Liver (tissue), 9 donors: ENCODE measurements around the gene PHF20. TPM values are rescaled to one million over a fixed set of nuclear protein-coding genes. Genes with fewer than 3 reads are reported as not detected.
"Not testable (repeated sequence)": the region's sequence is repeated elsewhere in the genome, so short reads cannot be mapped to it uniquely, and the experiment has no call there.

ENCODE experiments used
- DNase-seq: peaks from one replicate; pipeline ENCODE4 v3.0.0-alpha.2; 2017; ENCODE audit warnings: low spot score
- H3K27ac ChIP-seq, 2 donors: one replicate each; pipeline ENCODE4 v1.7.0; 2013; ENCODE audit warnings: inconsistent platforms in 2 of 2, low read length in 2 of 2, control low read depth in 1 of 2, low read depth in 1 of 2, mild to moderate bottlenecking in 1 of 2
- H3K27me3 ChIP-seq, 4 donors: one replicate each; pipeline versions ENCODE4 v1.6.1 to v1.7.0; 2013; ENCODE audit warnings: low read length in 3 of 4, inconsistent platforms in 1 of 4, mild to moderate bottlenecking in 1 of 4, moderate library complexity in 1 of 4; ENCODE audit not compliant: control insufficient read depth in 4 of 4, insufficient read depth in 4 of 4
- H3K36me3 ChIP-seq, 4 donors: one replicate each; pipeline versions ENCODE4 v1.6.1 to v1.7.0; 2013; ENCODE audit warnings: low read length in 3 of 4, mild to moderate bottlenecking in 3 of 4, low read depth in 1 of 4, moderate library complexity in 1 of 4; ENCODE audit not compliant: control insufficient read depth in 4 of 4, insufficient read depth in 3 of 4
- H3K4me1 ChIP-seq, 4 donors: one replicate each; pipeline versions ENCODE4 v1.6.1 to v1.7.0; 2013; ENCODE audit warnings: low read length in 3 of 4, mild to moderate bottlenecking in 3 of 4, moderate library complexity in 1 of 4; ENCODE audit not compliant: control insufficient read depth in 4 of 4, insufficient read depth in 4 of 4
- H3K4me3 ChIP-seq, 3 donors: one replicate each; pipeline versions ENCODE4 v1.6.1 to v1.7.0; 2013; ENCODE audit warnings: low read length in 3 of 3, control low read depth in 1 of 3, low read depth in 1 of 3, mild to moderate bottlenecking in 1 of 3
- H3K9ac ChIP-seq, 2 donors: one replicate each; pipeline ENCODE4 v1.7.0; 2013; ENCODE audit warnings: low read length in 2 of 2, mild to moderate bottlenecking in 2 of 2, moderate library complexity in 2 of 2, control low read depth in 1 of 2, low read depth in 1 of 2
- H3K9me3 ChIP-seq, 4 donors: one replicate each; pipeline versions ENCODE4 v1.6.1 to v1.7.0; 2013; ENCODE audit warnings: low read length in 3 of 4; ENCODE audit not compliant: control insufficient read depth in 4 of 4
- FOXA2 ChIP-seq: IDR thresholded peaks from 2 replicates; pipeline ENCODE4 v1.6.1; 2016; ENCODE audit warnings: antibody characterized with exemption
- HNF4A ChIP-seq, 2 donors: conservative IDR thresholded peaks; 2 replicates each; pipeline ENCODE4 v1.6.1; 2016; ENCODE audit warnings: antibody characterized with exemption in 2 of 2, mild to moderate bottlenecking in 2 of 2
- JUND ChIP-seq, 2 donors: IDR thresholded peaks; 2 replicates each; pipeline ENCODE4 v1.6.1; 2016; ENCODE audit warnings: antibody characterized with exemption in 2 of 2
- NR2F2 ChIP-seq: IDR thresholded peaks from 2 replicates; pipeline ENCODE4 v1.6.1; 2016; ENCODE audit warnings: antibody characterized with exemption
- RXRA ChIP-seq, 2 donors: IDR thresholded peaks; 2 replicates each; pipeline ENCODE4 v1.6.1; 2017 to 2018; ENCODE audit warnings: antibody characterized with exemption in 2 of 2, mild to moderate bottlenecking in 1 of 2
- SP1 ChIP-seq: IDR thresholded peaks from 2 replicates; pipeline ENCODE4 v1.6.1; 2018; ENCODE audit warnings: antibody characterized with exemption, mild to moderate bottlenecking
- YY1 ChIP-seq: IDR thresholded peaks from 2 replicates; pipeline ENCODE4 v1.6.1; 2016; ENCODE audit warnings: antibody characterized with exemption, mild to moderate bottlenecking
- WGBS: extraction: QIAGEN DNeasy Blood & Tissue Kit; methylation state at CpG from one replicate; pipeline ENCODE4 v1.1.7; 2013; 5-methylcytosine and 5-hydroxymethylcytosine counted together
- polyA plus RNA-seq, 2 donors: library from polyadenylated mRNA; stranded (reverse) in 1 of 2; unstranded in 1 of 2; fragments of 200-250 nt in 1 of 2; fragments of >200 nt in 1 of 2; fragmentation: Nextera tagmentation in 1 of 2; extraction: Ambion mirVana in 1 of 2; gene quantifications; one replicate each; pipeline versions ENCODE4 v1.2.1 to v1.2.3, GENCODE V29; 2013 to 2015
- total RNA-seq, 2 donors: library from RNA; depleted of rRNA; stranded (reverse); fragments of >200 nt; gene quantifications; one replicate each; pipeline ENCODE4 v1.2.3, GENCODE V29; 2014
- TF ChIP-seq, protein P1 (sequence below): IDR thresholded peaks from 2 replicates; pipeline ENCODE4 v1.6.1; 2016; ENCODE audit warnings: antibody characterized with exemption
- TF ChIP-seq, protein P2 (sequence below): IDR thresholded peaks from 2 replicates; pipeline ENCODE4 v1.6.1; 2016; ENCODE audit warnings: antibody characterized with exemption
- TF ChIP-seq, protein P3 (sequence below): IDR thresholded peaks from 2 replicates; pipeline ENCODE4 v1.6.1; 2016; ENCODE audit warnings: antibody characterized with exemption
- TF ChIP-seq, protein P4 (sequence below): IDR thresholded peaks from 2 replicates; pipeline ENCODE4 v1.6.1; 2016; ENCODE audit warnings: antibody characterized with exemption, mild to moderate bottlenecking
- TF ChIP-seq, protein P5 (sequence below): fragments of 150-350 bp; IDR thresholded peaks from 2 replicates; pipeline ENCODE4 v1.5.1; 2017; ENCODE audit warnings: improper control_type of control experiment, low read depth, low read length; ENCODE audit not compliant: missing input control
- donor health status: healthy.
- donor health status: healthy.
- donor health status: healthy.
- donor health status: healthy.
- donor health status: healthy.

The PHF20 gene
- total and polyA plus RNA-seq, 4 donors, result 5.1 to 11.7 (median 10.3) TPM

DNA sequence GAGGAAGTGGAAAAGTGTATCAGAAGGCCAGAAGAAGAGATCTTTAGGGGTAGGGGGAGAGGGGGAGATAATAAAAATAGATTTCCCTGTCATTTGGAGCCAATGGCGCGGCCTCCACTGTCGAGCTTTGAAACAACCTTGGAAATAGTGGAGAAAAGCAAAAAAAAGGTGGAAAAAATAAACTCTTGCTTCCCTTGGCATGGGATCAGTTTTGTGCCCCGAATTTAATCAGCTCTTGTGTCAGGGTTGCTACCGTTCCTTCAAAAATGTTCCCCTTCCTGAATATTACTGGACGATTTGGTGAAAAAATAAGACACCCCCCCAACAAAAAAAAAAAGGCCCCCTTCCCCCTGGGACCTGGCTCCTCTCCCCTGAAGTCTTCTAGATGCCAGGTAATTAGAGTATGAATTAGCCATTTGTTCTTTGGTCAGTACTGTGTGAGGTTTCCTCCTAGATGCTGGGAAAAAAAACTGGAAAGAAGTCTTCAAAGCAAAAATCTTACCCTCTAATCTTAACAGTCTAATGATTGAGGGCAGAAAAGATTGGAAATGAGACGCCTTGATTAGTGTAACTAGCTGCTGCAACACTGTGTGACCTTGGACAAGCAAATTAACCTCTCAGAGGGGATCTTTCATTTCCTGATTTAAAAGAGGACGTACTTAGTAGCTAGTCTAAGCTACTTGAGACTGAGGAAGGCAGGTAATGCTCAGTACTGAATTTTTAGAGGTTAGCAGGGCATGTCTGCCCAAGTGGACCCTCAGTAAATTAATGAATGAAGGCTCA, 28.9 kb upstream of the PHF20 start:
- Histone ChIP-seq H3K9ac (peak overlapping the region; percentile 99 to 100), H3K4me1 (peaks cover 3 to 30% (median 26%) of the 10 kb centered on the region in 4 donors), H3K27ac (peak overlapping the region; percentile 98), H3K9me3 (no peaks in the 10 kb centered on the region), H3K36me3 (peaks cover 2 to 24% (median 19%) of the 10 kb centered on the region in 4 donors), H3K27me3 (no peaks in the 10 kb centered on the region), H3K4me3 (peak overlapping the region; percentile 56 to 81 (median 81))
- no peak for DNase-seq
- no peak for TF ChIP-seq FOXA2
- TF ChIP-seq, protein P1, sequence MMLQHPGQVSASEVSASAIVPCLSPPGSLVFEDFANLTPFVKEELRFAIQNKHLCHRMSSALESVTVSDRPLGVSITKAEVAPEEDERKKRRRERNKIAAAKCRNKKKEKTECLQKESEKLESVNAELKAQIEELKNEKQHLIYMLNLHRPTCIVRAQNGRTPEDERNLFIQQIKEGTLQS, result peak; percentile 1
- under 1% methylated on average over 8 of the region's 8 CpGs for WGBS

DNA sequence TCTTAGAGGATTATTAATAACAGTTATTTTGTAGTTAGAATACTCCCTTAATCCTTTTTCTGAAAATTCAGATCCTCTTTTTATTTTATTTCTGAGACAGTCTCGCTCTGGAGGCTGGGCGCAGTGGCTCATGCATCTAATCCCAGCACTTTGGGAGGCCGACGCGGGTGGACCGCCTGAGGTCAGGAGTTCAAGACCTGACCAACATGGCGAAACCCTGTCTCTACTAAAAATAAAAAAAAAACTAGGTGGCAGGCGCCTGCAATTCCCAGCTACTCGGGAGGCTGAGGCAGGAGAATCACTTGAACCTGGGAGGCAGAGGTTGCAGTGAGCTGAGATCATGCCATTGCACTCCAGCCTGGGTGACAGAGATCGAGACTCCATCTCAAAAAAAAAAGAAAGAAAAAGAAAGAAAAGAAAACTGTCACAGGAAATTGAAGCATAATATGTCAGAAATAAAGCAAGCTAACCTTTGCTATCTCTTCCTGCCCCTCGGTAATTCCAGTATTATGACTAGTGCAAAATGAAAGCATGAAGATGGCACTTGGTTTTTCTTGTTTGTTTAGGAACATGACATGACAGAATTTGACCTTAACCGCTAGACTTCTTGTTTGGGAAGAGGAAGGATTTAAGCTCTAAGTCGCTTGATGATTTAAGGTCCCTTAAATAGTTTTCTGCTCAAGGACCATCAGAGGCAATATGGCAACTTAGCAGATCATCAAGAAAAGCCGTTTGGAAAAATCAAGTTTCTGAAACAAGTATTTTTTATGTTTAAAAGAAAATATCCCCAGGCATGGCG, 27.9 kb upstream of the PHF20 start:
- WGBS, result 46% methylated on average over 15 of the region's 15 CpGs
- Histone ChIP-seq H3K36me3 (peaks cover 2 to 14% (median 10%) of the 10 kb centered on the region in 4 donors), H3K9ac (peak overlapping the region in 1 of 2 donors; percentile 100), H3K27me3 (no peaks in the 10 kb centered on the region), H3K4me3 (peak overlapping the region in 2 of 3 donors; percentile 26 to 81), H3K4me1 (peaks cover 3 to 24% (median 19%) of the 10 kb centered on the region in 4 donors), H3K27ac (peak overlapping the region; percentile 98), H3K9me3 (no peaks in the 10 kb centered on the region)
- TF ChIP-seq RXRA (IDR thresholded peaks at IDR 0.05) (peak in 1 of 2 donors; percentile 17), YY1 (peak; percentile 82)
- TF ChIP-seq, protein P2, sequence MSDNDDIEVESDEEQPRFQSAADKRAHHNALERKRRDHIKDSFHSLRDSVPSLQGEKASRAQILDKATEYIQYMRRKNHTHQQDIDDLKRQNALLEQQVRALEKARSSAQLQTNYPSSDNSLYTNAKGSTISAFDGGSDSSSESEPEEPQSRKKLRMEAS, result no peak
- DNase-seq, result no peak

DNA sequence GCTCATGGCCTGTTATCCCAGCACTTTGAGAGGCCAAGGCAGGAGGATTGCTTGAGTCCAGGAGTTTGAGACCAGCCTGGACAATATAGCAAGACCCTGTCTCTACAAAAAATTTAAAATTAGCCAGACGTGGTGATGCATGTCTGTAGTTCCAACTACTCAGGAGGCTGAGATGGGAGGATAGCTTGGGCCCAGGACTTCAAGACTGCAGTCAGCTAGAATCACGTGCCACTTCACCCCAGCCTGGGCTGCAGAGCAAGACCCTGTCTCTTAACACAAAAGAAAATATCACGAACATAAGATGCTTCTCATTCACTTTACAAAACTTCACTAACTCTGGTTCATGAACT, 27.3 kb upstream of the PHF20 start:
- WGBS, result 97% methylated on average over 3 of the region's 3 CpGs
- H3K27ac ChIP-seq, result peak overlapping the region; percentile 98
- not testable (repeated sequence) for H3K36me3 ChIP-seq, H3K9me3 ChIP-seq, DNase-seq, H3K27me3 ChIP-seq, H3K4me3 ChIP-seq, H3K9ac ChIP-seq
- H3K4me1 ChIP-seq, result peaks cover 0 to 18% (median 15%) of the 10 kb centered on the region in 4 donors

DNA sequence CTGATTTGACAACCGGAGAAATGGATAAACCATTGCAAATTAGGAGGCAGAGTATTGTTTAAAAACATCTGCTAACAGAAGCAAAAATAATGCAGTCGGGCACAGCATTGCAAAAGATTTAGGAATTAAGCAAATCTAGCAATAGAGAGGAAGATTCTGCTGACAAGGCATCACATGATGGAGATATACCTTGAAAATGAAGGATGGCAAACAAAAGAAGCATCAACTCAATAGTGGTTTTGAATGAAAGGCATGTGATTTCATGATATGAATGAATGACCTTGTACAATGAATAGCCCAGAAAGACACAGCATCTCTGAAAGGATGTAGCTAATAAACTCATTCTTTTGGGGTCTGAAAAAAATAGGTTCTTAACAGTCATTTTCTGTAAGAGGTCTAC, 21.2 kb upstream of the PHF20 start:
- no peak overlapping the region for H3K4me3 ChIP-seq
- H3K4me1 ChIP-seq, result no peaks in the 10 kb centered on the region
- H3K9me3 ChIP-seq, result no peaks in the 10 kb centered on the region
- H3K36me3 ChIP-seq, result no peaks in the 10 kb centered on the region
- no peak overlapping the region for H3K9ac ChIP-seq
- no peak for DNase-seq
- no peaks in the 10 kb centered on the region for H3K27me3 ChIP-seq
- 80% methylated on average over 2 of the region's 2 CpGs for WGBS
- H3K27ac ChIP-seq, result no peak overlapping the region
- TF ChIP-seq, protein P3, sequence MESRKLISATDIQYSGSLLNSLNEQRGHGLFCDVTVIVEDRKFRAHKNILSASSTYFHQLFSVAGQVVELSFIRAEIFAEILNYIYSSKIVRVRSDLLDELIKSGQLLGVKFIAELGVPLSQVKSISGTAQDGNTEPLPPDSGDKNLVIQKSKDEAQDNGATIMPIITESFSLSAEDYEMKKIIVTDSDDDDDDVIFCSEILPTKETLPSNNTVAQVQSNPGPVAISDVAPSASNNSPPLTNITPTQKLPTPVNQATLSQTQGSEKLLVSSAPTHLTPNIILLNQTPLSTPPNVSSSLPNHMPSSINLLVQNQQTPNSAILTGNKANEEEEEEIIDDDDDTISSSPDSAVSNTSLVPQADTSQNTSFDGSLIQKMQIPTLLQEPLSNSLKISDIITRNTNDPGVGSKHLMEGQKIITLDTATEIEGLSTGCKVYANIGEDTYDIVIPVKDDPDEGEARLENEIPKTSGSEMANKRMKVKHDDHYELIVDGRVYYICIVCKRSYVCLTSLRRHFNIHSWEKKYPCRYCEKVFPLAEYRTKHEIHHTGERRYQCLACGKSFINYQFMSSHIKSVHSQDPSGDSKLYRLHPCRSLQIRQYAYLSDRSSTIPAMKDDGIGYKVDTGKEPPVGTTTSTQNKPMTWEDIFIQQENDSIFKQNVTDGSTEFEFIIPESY, result no peak
- TF ChIP-seq JUND (IDR thresholded peaks at IDR 0.05) (no peak), SP1 (no peak), YY1 (no peak), FOXA2 (no peak), HNF4A (conservative IDR thresholded peaks at IDR 0.05) (no peak), NR2F2 (no peak), RXRA (IDR thresholded peaks at IDR 0.05) (no peak)
- TF ChIP-seq, protein P2, result no peak
- TF ChIP-seq, protein P4, sequence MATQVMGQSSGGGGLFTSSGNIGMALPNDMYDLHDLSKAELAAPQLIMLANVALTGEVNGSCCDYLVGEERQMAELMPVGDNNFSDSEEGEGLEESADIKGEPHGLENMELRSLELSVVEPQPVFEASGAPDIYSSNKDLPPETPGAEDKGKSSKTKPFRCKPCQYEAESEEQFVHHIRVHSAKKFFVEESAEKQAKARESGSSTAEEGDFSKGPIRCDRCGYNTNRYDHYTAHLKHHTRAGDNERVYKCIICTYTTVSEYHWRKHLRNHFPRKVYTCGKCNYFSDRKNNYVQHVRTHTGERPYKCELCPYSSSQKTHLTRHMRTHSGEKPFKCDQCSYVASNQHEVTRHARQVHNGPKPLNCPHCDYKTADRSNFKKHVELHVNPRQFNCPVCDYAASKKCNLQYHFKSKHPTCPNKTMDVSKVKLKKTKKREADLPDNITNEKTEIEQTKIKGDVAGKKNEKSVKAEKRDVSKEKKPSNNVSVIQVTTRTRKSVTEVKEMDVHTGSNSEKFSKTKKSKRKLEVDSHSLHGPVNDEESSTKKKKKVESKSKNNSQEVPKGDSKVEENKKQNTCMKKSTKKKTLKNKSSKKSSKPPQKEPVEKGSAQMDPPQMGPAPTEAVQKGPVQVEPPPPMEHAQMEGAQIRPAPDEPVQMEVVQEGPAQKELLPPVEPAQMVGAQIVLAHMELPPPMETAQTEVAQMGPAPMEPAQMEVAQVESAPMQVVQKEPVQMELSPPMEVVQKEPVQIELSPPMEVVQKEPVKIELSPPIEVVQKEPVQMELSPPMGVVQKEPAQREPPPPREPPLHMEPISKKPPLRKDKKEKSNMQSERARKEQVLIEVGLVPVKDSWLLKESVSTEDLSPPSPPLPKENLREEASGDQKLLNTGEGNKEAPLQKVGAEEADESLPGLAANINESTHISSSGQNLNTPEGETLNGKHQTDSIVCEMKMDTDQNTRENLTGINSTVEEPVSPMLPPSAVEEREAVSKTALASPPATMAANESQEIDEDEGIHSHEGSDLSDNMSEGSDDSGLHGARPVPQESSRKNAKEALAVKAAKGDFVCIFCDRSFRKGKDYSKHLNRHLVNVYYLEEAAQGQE, result no peak
- TF ChIP-seq, protein P5, sequence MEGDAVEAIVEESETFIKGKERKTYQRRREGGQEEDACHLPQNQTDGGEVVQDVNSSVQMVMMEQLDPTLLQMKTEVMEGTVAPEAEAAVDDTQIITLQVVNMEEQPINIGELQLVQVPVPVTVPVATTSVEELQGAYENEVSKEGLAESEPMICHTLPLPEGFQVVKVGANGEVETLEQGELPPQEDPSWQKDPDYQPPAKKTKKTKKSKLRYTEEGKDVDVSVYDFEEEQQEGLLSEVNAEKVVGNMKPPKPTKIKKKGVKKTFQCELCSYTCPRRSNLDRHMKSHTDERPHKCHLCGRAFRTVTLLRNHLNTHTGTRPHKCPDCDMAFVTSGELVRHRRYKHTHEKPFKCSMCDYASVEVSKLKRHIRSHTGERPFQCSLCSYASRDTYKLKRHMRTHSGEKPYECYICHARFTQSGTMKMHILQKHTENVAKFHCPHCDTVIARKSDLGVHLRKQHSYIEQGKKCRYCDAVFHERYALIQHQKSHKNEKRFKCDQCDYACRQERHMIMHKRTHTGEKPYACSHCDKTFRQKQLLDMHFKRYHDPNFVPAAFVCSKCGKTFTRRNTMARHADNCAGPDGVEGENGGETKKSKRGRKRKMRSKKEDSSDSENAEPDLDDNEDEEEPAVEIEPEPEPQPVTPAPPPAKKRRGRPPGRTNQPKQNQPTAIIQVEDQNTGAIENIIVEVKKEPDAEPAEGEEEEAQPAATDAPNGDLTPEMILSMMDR, result no peak
